WTC11 (cell line): Measurements from ENCODE around the gene URAD. TPM values are rescaled to one million over a fixed set of nuclear protein-coding genes. Genes with fewer than 3 reads are reported as not detected.

ENCODE experiments used
- ATAC-seq: fragments of 200-7000 bp; cut with Tn5 transposase; 2 replicates; pipeline ENCODE4 v1.10.0; 2021; ENCODE audit warnings: mild to moderate bottlenecking, moderate library complexity
- CTCF ChIA-PET: fragments of 300-600 bp; sonication (Branson Sonifier 250); formaldehyde crosslinking; loops from one replicate; lab custom pipeline; 2021; ENCODE audit warnings: antibody characterized with exemption; lab: Charles Lee
- POLR2A ChIA-PET: fragments of 350-600 bp; sonication (Branson Sonifier 250); formaldehyde crosslinking; loops from one replicate; lab custom pipeline; 2021; ENCODE audit warnings: antibody characterized with exemption; lab: Charles Lee
- DNase-seq: peaks from one replicate; pipeline ENCODE4 v3.0.0; 2021; ENCODE audit warnings: low spot score
- H3K27ac Mint-ChIP-seq: 2 replicates; pipeline ENCODE4 v1.8.0; 2021; ENCODE audit warnings: mixed read lengths
- H3K27me3 Mint-ChIP-seq: 2 replicates; pipeline ENCODE4 v1.8.0; 2021; ENCODE audit warnings: low read depth, mild to moderate bottlenecking, moderate library complexity, mixed read lengths
- H3K36me3 Mint-ChIP-seq: 2 replicates; pipeline ENCODE4 v1.8.0; 2021; ENCODE audit warnings: mixed read lengths
- H3K4me1 Mint-ChIP-seq: 2 replicates; pipeline ENCODE4 v1.8.0; 2022; ENCODE audit warnings: mixed read lengths
- H3K4me3 Mint-ChIP-seq: 2 replicates; pipeline ENCODE4 v1.8.0; 2021; ENCODE audit warnings: mild to moderate bottlenecking, moderate library complexity, mixed read lengths
- H3K9me3 Mint-ChIP-seq: 2 replicates; pipeline ENCODE4 v1.8.0; 2021; ENCODE audit warnings: mixed read lengths
- CREM ChIP-seq: sonication (generic); formaldehyde crosslinking; IDR thresholded peaks from 2 replicates; pipeline ENCODE4 v1.8.1; 2022; ENCODE audit warnings: mild to moderate bottlenecking, missing genetic modification reagents, moderate library complexity
- EMX1 ChIP-seq: fragments of 250-450 bp; sonication (Bioruptor Pico); IDR thresholded peaks from 2 replicates; pipeline ENCODE4 v1.8.0; 2021; ENCODE audit warnings: mild to moderate bottlenecking
- ETV6 ChIP-seq: sonication (generic); formaldehyde crosslinking; IDR thresholded peaks from 2 replicates; pipeline ENCODE4 v1.8.1; 2022; ENCODE audit warnings: mild to moderate bottlenecking, missing genetic modification reagents
- FOXK1 ChIP-seq: sonication (generic); formaldehyde crosslinking; IDR thresholded peaks from 2 replicates; pipeline ENCODE4 v1.8.0; 2022; ENCODE audit warnings: mild to moderate bottlenecking, moderate library complexity, missing genetic modification reagents
- GTF2I ChIP-seq: fragments of 250-450 bp; sonication (Bioruptor Pico); conservative IDR thresholded peaks from 2 replicates; pipeline ENCODE4 v1.4.0; 2021; ENCODE audit warnings: mild to moderate bottlenecking
- IRF2 ChIP-seq: sonication (generic); formaldehyde crosslinking; IDR thresholded peaks from 2 replicates; pipeline ENCODE4 v1.8.0; 2022; ENCODE audit warnings: low read depth, missing genetic modification reagents, borderline replicate concordance
- total RNA-seq: library from RNA; stranded (reverse); gene quantifications from 3 replicates; pipeline ENCODE4 v1.2.3, GENCODE V29; 2021
- TF ChIP-seq, protein P1 (sequence below): fragments of 250-450 bp; sonication (Bioruptor Pico); IDR thresholded peaks from 2 replicates; pipeline ENCODE4 v1.9.0; 2021; ENCODE audit warnings: mild to moderate bottlenecking
- TF ChIP-seq, protein P2 (sequence below): sonication (generic); formaldehyde crosslinking; conservative IDR thresholded peaks from 2 replicates; pipeline ENCODE4 v1.8.1; 2023; ENCODE audit warnings: mild to moderate bottlenecking, low read depth, missing genetic modification reagents, moderate library complexity
- TF ChIP-seq, protein P3 (sequence below): sonication (generic); formaldehyde crosslinking; IDR thresholded peaks from 2 replicates; pipeline ENCODE4 v1.8.0; 2023; ENCODE audit warnings: missing genetic modification reagents, mild to moderate bottlenecking, borderline replicate concordance
- TF ChIP-seq, protein P4 (sequence below): sonication (generic); formaldehyde crosslinking; IDR thresholded peaks from 2 replicates; pipeline ENCODE4 v1.8.1; 2023; ENCODE audit warnings: mild to moderate bottlenecking, missing genetic modification reagents, moderate library complexity
- TF ChIP-seq, protein P5 (sequence below): sonication (generic); formaldehyde crosslinking; IDR thresholded peaks from 2 replicates; pipeline ENCODE4 v1.8.0; 2023; ENCODE audit warnings: missing genetic modification reagents
- TF ChIP-seq, protein P6 (sequence below): sonication (generic); formaldehyde crosslinking; IDR thresholded peaks from 2 replicates; pipeline ENCODE4 v1.8.1; 2022; ENCODE audit warnings: low read depth, missing genetic modification reagents, borderline replicate concordance

Gene URAD
- total RNA-seq, 1 experiment from 2014 or later = not detected

DNA sequence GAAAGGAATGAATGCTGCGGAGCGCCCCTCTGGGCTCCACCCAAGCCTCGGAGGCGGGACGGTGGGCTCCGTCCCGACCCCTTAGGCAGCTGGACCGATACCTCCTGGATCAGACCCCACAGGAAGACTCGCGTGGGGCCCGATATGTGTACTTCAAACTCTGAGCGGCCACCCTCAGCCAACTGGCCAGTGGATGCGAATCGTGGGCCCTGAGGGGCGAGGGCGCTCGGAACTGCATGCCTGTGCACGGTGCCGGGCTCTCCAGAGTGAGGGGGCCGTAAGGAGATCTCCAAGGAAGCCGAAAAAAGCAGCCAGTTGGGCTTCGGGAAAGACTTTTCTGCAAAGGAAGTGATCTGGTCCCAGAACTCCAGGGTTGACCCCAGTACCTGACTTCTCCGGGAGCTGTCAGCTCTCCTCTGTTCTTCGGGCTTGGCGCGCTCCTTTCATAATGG is 60.1 kb downstream of the URAD start:
- TF ChIP-seq ETV6 (CRISPR knock-in tag) (no peak), IRF2 (no peak), CREM (CRISPR knock-in tag) (no peak), FOXK1 (CRISPR knock-in tag) (no peak), GTF2I (CRISPR knock-in tag) (no peak), EMX1 (CRISPR knock-in tag) (no peak)
- TF ChIP-seq, protein P1, sequence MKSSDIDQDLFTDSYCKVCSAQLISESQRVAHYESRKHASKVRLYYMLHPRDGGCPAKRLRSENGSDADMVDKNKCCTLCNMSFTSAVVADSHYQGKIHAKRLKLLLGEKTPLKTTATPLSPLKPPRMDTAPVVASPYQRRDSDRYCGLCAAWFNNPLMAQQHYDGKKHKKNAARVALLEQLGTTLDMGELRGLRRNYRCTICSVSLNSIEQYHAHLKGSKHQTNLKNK = no peak
- TF ChIP-seq, protein P2, sequence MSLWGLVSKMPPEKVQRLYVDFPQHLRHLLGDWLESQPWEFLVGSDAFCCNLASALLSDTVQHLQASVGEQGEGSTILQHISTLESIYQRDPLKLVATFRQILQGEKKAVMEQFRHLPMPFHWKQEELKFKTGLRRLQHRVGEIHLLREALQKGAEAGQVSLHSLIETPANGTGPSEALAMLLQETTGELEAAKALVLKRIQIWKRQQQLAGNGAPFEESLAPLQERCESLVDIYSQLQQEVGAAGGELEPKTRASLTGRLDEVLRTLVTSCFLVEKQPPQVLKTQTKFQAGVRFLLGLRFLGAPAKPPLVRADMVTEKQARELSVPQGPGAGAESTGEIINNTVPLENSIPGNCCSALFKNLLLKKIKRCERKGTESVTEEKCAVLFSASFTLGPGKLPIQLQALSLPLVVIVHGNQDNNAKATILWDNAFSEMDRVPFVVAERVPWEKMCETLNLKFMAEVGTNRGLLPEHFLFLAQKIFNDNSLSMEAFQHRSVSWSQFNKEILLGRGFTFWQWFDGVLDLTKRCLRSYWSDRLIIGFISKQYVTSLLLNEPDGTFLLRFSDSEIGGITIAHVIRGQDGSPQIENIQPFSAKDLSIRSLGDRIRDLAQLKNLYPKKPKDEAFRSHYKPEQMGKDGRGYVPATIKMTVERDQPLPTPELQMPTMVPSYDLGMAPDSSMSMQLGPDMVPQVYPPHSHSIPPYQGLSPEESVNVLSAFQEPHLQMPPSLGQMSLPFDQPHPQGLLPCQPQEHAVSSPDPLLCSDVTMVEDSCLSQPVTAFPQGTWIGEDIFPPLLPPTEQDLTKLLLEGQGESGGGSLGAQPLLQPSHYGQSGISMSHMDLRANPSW = no peak
- TF ChIP-seq, protein P3, sequence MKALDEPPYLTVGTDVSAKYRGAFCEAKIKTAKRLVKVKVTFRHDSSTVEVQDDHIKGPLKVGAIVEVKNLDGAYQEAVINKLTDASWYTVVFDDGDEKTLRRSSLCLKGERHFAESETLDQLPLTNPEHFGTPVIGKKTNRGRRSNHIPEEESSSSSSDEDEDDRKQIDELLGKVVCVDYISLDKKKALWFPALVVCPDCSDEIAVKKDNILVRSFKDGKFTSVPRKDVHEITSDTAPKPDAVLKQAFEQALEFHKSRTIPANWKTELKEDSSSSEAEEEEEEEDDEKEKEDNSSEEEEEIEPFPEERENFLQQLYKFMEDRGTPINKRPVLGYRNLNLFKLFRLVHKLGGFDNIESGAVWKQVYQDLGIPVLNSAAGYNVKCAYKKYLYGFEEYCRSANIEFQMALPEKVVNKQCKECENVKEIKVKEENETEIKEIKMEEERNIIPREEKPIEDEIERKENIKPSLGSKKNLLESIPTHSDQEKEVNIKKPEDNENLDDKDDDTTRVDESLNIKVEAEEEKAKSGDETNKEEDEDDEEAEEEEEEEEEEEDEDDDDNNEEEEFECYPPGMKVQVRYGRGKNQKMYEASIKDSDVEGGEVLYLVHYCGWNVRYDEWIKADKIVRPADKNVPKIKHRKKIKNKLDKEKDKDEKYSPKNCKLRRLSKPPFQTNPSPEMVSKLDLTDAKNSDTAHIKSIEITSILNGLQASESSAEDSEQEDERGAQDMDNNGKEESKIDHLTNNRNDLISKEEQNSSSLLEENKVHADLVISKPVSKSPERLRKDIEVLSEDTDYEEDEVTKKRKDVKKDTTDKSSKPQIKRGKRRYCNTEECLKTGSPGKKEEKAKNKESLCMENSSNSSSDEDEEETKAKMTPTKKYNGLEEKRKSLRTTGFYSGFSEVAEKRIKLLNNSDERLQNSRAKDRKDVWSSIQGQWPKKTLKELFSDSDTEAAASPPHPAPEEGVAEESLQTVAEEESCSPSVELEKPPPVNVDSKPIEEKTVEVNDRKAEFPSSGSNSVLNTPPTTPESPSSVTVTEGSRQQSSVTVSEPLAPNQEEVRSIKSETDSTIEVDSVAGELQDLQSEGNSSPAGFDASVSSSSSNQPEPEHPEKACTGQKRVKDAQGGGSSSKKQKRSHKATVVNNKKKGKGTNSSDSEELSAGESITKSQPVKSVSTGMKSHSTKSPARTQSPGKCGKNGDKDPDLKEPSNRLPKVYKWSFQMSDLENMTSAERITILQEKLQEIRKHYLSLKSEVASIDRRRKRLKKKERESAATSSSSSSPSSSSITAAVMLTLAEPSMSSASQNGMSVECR = no peak
- TF ChIP-seq, protein P4, sequence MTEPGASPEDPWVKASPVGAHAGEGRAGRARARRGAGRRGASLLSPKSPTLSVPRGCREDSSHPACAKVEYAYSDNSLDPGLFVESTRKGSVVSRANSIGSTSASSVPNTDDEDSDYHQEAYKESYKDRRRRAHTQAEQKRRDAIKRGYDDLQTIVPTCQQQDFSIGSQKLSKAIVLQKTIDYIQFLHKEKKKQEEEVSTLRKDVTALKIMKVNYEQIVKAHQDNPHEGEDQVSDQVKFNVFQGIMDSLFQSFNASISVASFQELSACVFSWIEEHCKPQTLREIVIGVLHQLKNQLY (CRISPR knock-in tag) = no peak
- TF ChIP-seq, protein P5, sequence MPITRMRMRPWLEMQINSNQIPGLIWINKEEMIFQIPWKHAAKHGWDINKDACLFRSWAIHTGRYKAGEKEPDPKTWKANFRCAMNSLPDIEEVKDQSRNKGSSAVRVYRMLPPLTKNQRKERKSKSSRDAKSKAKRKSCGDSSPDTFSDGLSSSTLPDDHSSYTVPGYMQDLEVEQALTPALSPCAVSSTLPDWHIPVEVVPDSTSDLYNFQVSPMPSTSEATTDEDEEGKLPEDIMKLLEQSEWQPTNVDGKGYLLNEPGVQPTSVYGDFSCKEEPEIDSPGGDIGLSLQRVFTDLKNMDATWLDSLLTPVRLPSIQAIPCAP (CRISPR knock-in tag) = no peak
- TF ChIP-seq, protein P6, sequence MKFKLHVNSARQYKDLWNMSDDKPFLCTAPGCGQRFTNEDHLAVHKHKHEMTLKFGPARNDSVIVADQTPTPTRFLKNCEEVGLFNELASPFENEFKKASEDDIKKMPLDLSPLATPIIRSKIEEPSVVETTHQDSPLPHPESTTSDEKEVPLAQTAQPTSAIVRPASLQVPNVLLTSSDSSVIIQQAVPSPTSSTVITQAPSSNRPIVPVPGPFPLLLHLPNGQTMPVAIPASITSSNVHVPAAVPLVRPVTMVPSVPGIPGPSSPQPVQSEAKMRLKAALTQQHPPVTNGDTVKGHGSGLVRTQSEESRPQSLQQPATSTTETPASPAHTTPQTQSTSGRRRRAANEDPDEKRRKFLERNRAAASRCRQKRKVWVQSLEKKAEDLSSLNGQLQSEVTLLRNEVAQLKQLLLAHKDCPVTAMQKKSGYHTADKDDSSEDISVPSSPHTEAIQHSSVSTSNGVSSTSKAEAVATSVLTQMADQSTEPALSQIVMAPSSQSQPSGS (CRISPR knock-in tag) = no peak
- ATAC-seq (peak; percentile 7), DNase-seq (peak; percentile 27)
- POLR2A ChIA-PET = no interaction called here
- Mint-ChIP-seq H3K27me3 (peaks cover 99% of the 10 kb centered on the region), H3K9me3 (no peaks in the 10 kb centered on the region), H3K36me3 (peaks cover 4% of the 10 kb centered on the region; the same call in 1 of the 2 replicates), H3K4me3 (peak overlapping the region; percentile 32; the same call in 1 of the 2 replicates), H3K27ac (no peak overlapping the region), H3K4me1 (peaks cover 41% of the 10 kb centered on the region)
- CTCF ChIA-PET = interaction anchor here (0.7 to 4.6 kb wide), 8 partner anchors 12 to 566 kb away, joined by 3 to 39 read pairs (median 6); no protein-coding TSS in a partner anchor

Other genes with a start within 250 kb of the URAD start
- gene GSX1, start 196.2 kb downstream of the URAD start, total RNA-seq = not detected in 3 replicates
- gene PDX1, start 68.7 kb downstream of the URAD start, total RNA-seq = not detected in 3 replicates
- 0.09 to 0.44 TPM (median 0.11 TPM) in 3 replicates for gene CDX2, start 19.4 kb downstream of the URAD start, total RNA-seq
- gene FLT3, start 111.9 kb upstream of the URAD start, total RNA-seq = 0.15 to 0.34 TPM (median 0.16 TPM) in 3 replicates
- 33.1 to 37.8 TPM (median 34.2 TPM) in 3 replicates for gene PAN3, start 149.9 kb upstream of the URAD start, total RNA-seq